Sigmoid colon (tissue), 4 donors: ENCODE results near the gene SLCO3A1.

Experiments
- CTCF ChIP-seq, 4 experiments: fragments of 450-650 bp in 3 of 4; fragments of 200-600 bp in 1 of 4; IDR thresholded peaks; one replicate each; pipeline ENCODE4 v1.5.1; 2016 to 2019; ENCODE audit warnings: antibody characterized with exemption in 4 of 4, mild to moderate bottlenecking in 3 of 4, moderate library complexity in 2 of 4
- EP300 ChIP-seq, 4 donors: sonication (generic); formaldehyde crosslinking; IDR thresholded peaks; one replicate each; pipeline ENCODE4 v1.6.1; 2017; ENCODE audit warnings: antibody characterized with exemption in 4 of 4
- POLR2A ChIP-seq, 2 donors: fragments of 450-650 bp; IDR thresholded peaks; one replicate each; pipeline ENCODE4 v1.6.1; 2016; ENCODE audit warnings: antibody characterized with exemption in 2 of 2, mild to moderate bottlenecking in 2 of 2, moderate library complexity in 2 of 2

GRCh38 chr15:92170897-92171296 lies 317.4 kb downstream of the SLCO3A1 start:
- TF ChIP-seq POLR2A (IDR thresholded peaks at IDR 0.05) = no peak
- no peak for TF ChIP-seq CTCF (IDR thresholded peaks at IDR 0.05)
- TF ChIP-seq EP300 (IDR thresholded peaks at IDR 0.05) = no peak
